ENCODE data around the gene DEFB119.

DNA sequence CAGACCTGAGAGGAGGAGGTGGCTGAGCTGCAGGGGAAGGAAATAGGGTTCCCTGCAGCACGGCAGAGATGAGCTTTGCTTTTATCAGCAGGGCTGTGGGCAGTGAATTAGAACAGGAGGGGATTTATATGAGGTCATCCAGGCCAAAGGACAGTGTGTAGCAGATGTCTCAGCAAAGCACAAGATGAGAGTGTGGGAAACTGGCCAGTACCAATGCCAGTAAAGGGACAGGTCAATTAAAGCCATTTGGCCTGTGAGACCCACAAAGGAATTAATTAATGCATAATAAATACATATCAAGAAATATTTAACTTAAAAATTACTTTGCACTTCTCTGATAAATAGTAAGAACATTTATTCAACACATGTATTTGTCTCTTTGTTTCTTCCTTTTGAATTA lies at the start of gene DEFB119:
- TF ChIP-seq ZC3H10 (CRISPR knock-in tag; IDR thresholded peaks at IDR 0.05) (no peak), OSR1 (CRISPR knock-in tag; IDR thresholded peaks at IDR 0.05) (no peak), RARB (CRISPR knock-in tag; IDR thresholded peaks at IDR 0.05) (no peak), TOX (CRISPR knock-in tag; IDR thresholded peaks at IDR 0.05; ENCODE audit: borderline replicate concordance) (no peak), ZFP3 (CRISPR knock-in tag; IDR thresholded peaks at IDR 0.05) (no peak), ZNF70 (CRISPR knock-in tag; IDR thresholded peaks at IDR 0.05) (no peak), GLIS3 (CRISPR knock-in tag; IDR thresholded peaks at IDR 0.05) (no peak), TCF4 (CRISPR knock-in tag; IDR thresholded peaks at IDR 0.05; ENCODE audit: borderline replicate concordance) (no peak), SNAI2 (CRISPR knock-in tag; IDR thresholded peaks at IDR 0.05) (no peak), ARNTL (CRISPR knock-in tag; IDR thresholded peaks at IDR 0.05; ENCODE audit: borderline replicate concordance, low read depth) (no peak), ESRRG (CRISPR knock-in tag; IDR thresholded peaks at IDR 0.05) (no peak)
- TF ChIP-seq, protein P1, sequence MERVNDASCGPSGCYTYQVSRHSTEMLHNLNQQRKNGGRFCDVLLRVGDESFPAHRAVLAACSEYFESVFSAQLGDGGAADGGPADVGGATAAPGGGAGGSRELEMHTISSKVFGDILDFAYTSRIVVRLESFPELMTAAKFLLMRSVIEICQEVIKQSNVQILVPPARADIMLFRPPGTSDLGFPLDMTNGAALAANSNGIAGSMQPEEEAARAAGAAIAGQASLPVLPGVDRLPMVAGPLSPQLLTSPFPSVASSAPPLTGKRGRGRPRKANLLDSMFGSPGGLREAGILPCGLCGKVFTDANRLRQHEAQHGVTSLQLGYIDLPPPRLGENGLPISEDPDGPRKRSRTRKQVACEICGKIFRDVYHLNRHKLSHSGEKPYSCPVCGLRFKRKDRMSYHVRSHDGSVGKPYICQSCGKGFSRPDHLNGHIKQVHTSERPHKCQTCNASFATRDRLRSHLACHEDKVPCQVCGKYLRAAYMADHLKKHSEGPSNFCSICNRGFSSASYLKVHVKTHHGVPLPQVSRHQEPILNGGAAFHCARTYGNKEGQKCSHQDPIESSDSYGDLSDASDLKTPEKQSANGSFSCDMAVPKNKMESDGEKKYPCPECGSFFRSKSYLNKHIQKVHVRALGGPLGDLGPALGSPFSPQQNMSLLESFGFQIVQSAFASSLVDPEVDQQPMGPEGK (CRISPR knock-in tag; IDR thresholded peaks at IDR 0.05; ENCODE audit: borderline replicate concordance): no peak
- TF ChIP-seq, protein P2, sequence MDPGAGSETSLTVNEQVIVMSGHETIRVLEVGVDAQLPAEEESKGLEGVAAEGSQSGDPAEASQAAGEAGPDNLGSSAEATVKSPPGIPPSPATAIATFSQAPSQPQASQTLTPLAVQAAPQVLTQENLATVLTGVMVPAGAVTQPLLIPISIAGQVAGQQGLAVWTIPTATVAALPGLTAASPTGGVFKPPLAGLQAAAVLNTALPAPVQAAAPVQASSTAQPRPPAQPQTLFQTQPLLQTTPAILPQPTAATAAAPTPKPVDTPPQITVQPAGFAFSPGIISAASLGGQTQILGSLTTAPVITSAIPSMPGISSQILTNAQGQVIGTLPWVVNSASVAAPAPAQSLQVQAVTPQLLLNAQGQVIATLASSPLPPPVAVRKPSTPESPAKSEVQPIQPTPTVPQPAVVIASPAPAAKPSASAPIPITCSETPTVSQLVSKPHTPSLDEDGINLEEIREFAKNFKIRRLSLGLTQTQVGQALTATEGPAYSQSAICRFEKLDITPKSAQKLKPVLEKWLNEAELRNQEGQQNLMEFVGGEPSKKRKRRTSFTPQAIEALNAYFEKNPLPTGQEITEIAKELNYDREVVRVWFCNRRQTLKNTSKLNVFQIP (CRISPR knock-in tag; IDR thresholded peaks at IDR 0.05; ENCODE audit: borderline replicate concordance, low read depth): no peak
- TF ChIP-seq, protein P3, sequence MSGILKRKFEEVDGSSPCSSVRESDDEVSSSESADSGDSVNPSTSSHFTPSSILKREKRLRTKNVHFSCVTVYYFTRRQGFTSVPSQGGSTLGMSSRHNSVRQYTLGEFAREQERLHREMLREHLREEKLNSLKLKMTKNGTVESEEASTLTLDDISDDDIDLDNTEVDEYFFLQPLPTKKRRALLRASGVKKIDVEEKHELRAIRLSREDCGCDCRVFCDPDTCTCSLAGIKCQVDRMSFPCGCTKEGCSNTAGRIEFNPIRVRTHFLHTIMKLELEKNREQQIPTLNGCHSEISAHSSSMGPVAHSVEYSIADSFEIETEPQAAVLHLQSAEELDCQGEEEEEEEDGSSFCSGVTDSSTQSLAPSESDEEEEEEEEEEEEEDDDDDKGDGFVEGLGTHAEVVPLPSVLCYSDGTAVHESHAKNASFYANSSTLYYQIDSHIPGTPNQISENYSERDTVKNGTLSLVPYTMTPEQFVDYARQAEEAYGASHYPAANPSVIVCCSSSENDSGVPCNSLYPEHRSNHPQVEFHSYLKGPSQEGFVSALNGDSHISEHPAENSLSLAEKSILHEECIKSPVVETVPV (CRISPR knock-in tag; IDR thresholded peaks at IDR 0.05): no peak
